ENCODE measurements around the gene ZNF550. TPM values are rescaled to one million over a fixed set of nuclear protein-coding genes. Genes with fewer than 3 reads are reported as not detected.
"Not testable (repeated sequence)": the region's sequence is repeated elsewhere in the genome, so short reads cannot be mapped to it uniquely, and the experiment has no call there.

The ZNF550 gene
- total and polyA plus RNA-seq, 7 donors = 1.5 to 5.0 (median 4.5) TPM

DNA sequence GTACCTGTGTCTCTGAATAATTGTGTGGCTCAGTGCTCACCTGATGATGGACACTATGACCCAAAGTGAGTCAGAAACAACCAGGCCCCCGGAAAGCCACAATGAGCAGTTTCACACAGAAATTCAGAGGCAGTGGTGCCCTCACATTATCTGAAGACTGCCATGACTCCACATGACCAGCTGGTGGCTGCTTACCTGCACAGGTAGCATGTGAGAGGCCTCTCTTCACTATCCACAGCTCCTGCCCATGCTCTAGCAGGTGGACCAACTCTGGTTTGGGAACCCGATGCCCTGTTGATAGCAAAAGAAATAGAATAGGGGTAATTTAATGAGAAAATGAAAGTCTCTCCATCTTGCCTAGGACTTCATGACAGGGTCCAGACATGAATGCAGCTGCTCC, 7.2 kb downstream of the ZNF550 start:
- 95 to 98% (median 97%) methylated on average over 2 of the region's 2 CpGs for WGBS, 3 donors
- H3K9me3 ChIP-seq = peaks cover 58% of the 10 kb centered on the region
- TF ChIP-seq CTCF (IDR thresholded peaks at IDR 0.05) = no peak

DNA sequence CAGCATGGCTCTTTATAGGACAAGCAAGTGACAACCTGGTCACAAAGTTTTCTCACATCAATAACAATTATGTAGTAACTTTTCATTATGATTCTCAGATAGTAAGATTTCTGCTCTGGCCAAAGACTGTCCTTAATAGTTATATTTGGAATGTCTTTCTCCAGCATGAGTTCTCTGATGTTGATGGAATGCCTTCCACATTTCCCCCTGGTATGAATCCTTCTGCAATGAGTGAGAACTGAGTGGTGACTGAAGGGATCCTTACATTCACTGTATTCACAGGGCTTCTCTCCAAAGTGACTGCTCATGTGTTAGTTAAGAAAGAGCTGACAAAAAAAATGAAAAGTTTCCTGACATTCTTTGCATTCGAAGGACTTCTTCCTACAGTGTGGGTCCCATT, 13.2 kb downstream of the ZNF550 start:
- Histone ChIP-seq H3K4me3 (no peak overlapping the region), H3K27me3 (ENCODE audit: insufficient read depth in 3 of 3, low read length in 2 of 3) (no peaks in the 10 kb centered on the region), H3K9me3 (peaks cover 97% of the 10 kb centered on the region), H3K4me1 (no peaks in the 10 kb centered on the region), H3K27ac (no peak overlapping the region), H3K36me3 (ENCODE audit: insufficient read depth in 1 of 2, low read depth in 1 of 2) (peaks cover 37 to 86% of the 10 kb centered on the region in 2 donors)
- 97 to 100% (median 99%) methylated on average over 1 of the region's 1 CpG for WGBS, 3 donors
- ATAC-seq (no peak), DNase-seq (no peak)
- intact Hi-C loops (cut with DNase I) = no loop called here
- TF ChIP-seq CTCF (IDR thresholded peaks at IDR 0.05) = no peak

More for the DNA sequence above, 7.2 kb downstream of the ZNF550 start:
- ATAC-seq (no peak), DNase-seq (no peak)
- peaks cover 28 to 87% of the 10 kb centered on the region in 2 donors for H3K36me3 ChIP-seq (ENCODE audit: insufficient read depth in 1 of 2, low read depth in 1 of 2)
- no peaks in the 10 kb centered on the region for H3K27me3 ChIP-seq (ENCODE audit: insufficient read depth in 3 of 3, low read length in 2 of 3)
- no peak overlapping the region for H3K27ac ChIP-seq
- H3K4me1 ChIP-seq = no peaks in the 10 kb centered on the region
- intact Hi-C loops (cut with DNase I) = no loop called here
- no peak overlapping the region for H3K4me3 ChIP-seq

DNA sequence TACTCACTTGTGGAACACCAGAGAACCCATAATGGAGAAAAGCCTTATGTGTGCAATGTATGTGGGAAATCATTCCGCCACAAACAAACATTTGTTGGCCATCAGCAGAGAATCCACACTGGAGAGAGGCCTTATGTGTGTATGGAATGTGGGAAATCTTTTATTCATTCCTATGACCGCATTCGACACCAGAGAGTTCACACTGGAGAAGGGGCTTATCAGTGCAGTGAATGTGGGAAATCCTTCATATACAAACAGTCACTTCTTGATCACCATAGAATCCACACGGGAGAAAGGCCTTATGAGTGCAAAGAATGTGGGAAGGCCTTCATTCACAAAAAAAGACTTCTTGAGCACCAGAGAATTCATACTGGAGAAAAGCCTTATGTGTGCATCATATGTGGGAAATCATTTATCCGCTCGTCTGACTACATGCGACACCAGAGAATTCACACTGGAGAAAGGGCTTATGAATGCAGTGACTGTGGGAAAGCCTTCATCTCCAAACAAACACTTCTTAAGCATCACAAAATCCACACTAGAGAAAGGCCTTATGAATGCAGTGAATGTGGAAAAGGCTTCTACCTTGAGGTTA, 21.6 kb downstream of the ZNF550 start:
- H3K9me3 ChIP-seq = peaks cover 96% of the 10 kb centered on the region
- no peak overlapping the region for H3K4me3 ChIP-seq
- 97 to 99% (median 98%) methylated on average over 7 of the region's 7 CpGs for WGBS, 3 donors
- no peaks in the 10 kb centered on the region for H3K4me1 ChIP-seq
- H3K36me3 ChIP-seq (ENCODE audit: insufficient read depth in 1 of 2, low read depth in 1 of 2) = peaks cover 48 to 76% of the 10 kb centered on the region in 2 donors
- no peaks in the 10 kb centered on the region for H3K27me3 ChIP-seq (ENCODE audit: insufficient read depth in 3 of 3, low read length in 2 of 3)
- ATAC-seq (no peak), DNase-seq (no peak)
- intact Hi-C loops (cut with DNase I) = no loop called here
- TF ChIP-seq CTCF (IDR thresholded peaks at IDR 0.05) = no peak
- H3K27ac ChIP-seq = no peak overlapping the region

GRCh38 chr19:57527136-57527881, 32.4 kb downstream of the ZNF550 start, which contains the start of gene ZNF549:
TSS of gene ZNF549 (plus strand) at chr19:57527356. CDS start at chr19:57527574, 218 bp downstream.
- H3K4me1 ChIP-seq = peaks cover 5% of the 10 kb centered on the region
- ATAC-seq (peak; percentile 100), DNase-seq (peak; percentile 92 to 95)
- peaks cover 30% of the 10 kb centered on the region for H3K9me3 ChIP-seq
- no peaks in the 10 kb centered on the region for H3K27me3 ChIP-seq (ENCODE audit: insufficient read depth in 3 of 3, low read length in 2 of 3)
- H3K4me3 ChIP-seq = peak within 1 kb of the TSS; percentile 99
- 0 to 1% (median 0%) methylated on average over 59 to 64 of the region's 64 CpGs for WGBS, 3 donors
- intact Hi-C loops (cut with DNase I) = loop anchor here in 1 of 2 donors (5.0 kb wide), 1 partner anchor 50 kb away; the partner anchor contains the start of gene ZNF416
- TF ChIP-seq CTCF (IDR thresholded peaks at IDR 0.05) = no peak
- peaks cover 0 to 17% of the 10 kb centered on the region in 2 donors for H3K36me3 ChIP-seq (ENCODE audit: insufficient read depth in 1 of 2, low read depth in 1 of 2)
- peak within 1 kb of the TSS; percentile 87 for H3K27ac ChIP-seq

DNA sequence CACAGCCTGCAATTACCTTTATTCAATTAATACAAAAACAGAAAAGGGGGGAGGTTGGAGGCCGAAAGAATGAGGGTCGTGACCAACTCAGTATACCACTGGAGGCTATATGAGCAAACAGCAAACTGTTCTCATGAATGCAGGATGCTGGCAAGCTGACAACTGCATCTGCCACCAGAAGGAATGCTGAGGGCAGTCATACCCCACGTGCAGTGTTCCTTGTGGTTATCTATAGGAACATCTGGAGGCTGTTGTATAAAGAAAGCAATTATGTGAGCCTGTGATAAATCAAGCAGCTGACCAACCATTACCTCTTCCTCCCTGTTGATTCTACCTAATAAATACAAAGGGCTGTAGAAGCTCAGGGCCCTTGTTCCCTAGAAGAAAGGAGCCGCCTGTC, 41.6 kb downstream of the ZNF550 start:
- intact Hi-C loops (cut with DNase I); H3K27ac ChIP-seq; H3K27me3 ChIP-seq (ENCODE audit: insufficient read depth in 3 of 3, low read length in 2 of 3); ATAC-seq; DNase-seq; H3K9me3 ChIP-seq; H3K4me3 ChIP-seq; H3K4me1 ChIP-seq: not testable (repeated sequence)
- H3K36me3 ChIP-seq (ENCODE audit: insufficient read depth in 1 of 2, low read depth in 1 of 2) = peaks cover 19 to 35% of the 10 kb centered on the region in 2 donors
- WGBS, 3 donors = 84 to 89% (median 86%) methylated on average over 4 of the region's 4 CpGs
